22Rv1 (cell line): ENCODE data around the gene NAT8L.
A peak's percentile ranks its signal among the peaks of the same experiment; 100 is the strongest.

ENCODE experiments used
- H3K27ac ChIP-seq: fragments of 450-650 bp; 2 replicates; pipeline ENCODE4 v1.5.1; 2017
- CTCF ChIP-seq: fragments of 450-650 bp; IDR thresholded peaks from 2 replicates; pipeline ENCODE4 v1.5.1; 2017; ENCODE audit warnings: mild to moderate bottlenecking
- ZFX ChIP-seq: fragments of 450-650 bp; IDR thresholded peaks from 2 replicates; pipeline ENCODE4 v1.6.1; 2017; ENCODE audit warnings: antibody characterized with exemption, borderline replicate concordance

The NAT8L gene

GRCh38 chr4:2036327-2036726 lies 22.8 kb upstream of the NAT8L start:
- no peak overlapping the region for H3K27ac ChIP-seq
- TF ChIP-seq ZFX (no peak), CTCF (no peak)

- TF ChIP-seq ZFX = no peak
- TF ChIP-seq CTCF = no peak
- H3K27ac ChIP-seq = no peak overlapping the region
Measured at GRCh38 chr4:2036866-2037265, 22.3 kb upstream of the NAT8L start.

GRCh38 chr4:2040391-2041238 lies 18.5 kb upstream of the NAT8L start:
- no peak overlapping the region for H3K27ac ChIP-seq
- TF ChIP-seq CTCF (no peak), ZFX (no peak)

GRCh38 chr4:2041239-2042130 lies 17.6 kb upstream of the NAT8L start:
- TF ChIP-seq ZFX (no peak), CTCF (no peak)
- no peak overlapping the region for H3K27ac ChIP-seq

- H3K27ac ChIP-seq = no peak overlapping the region
- TF ChIP-seq ZFX (no peak), CTCF (0 out of 2 replicates have a peak, but pooled peaks have one; percentile 7)
Measured at GRCh38 chr4:2042204-2042946, 16.8 kb upstream of the NAT8L start.

GRCh38 chr4:2042947-2043395 lies 16.2 kb upstream of the NAT8L start:
- TF ChIP-seq ZFX (no peak), CTCF (no peak)
- no peak overlapping the region for H3K27ac ChIP-seq
